ENCODE data around the gene LRIG1.

The LRIG1 gene

GRCh38 chr3:66492071-66492470 is 8.8 kb downstream of the LRIG1 start (continued):
- TF ChIP-seq, protein P1, sequence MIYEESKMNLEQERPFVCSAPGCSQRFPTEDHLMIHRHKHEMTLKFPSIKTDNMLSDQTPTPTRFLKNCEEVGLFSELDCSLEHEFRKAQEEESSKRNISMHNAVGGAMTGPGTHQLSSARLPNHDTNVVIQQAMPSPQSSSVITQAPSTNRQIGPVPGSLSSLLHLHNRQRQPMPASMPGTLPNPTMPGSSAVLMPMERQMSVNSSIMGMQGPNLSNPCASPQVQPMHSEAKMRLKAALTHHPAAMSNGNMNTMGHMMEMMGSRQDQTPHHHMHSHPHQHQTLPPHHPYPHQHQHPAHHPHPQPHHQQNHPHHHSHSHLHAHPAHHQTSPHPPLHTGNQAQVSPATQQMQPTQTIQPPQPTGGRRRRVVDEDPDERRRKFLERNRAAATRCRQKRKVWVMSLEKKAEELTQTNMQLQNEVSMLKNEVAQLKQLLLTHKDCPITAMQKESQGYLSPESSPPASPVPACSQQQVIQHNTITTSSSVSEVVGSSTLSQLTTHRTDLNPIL (CRISPR knock-in tag; IDR thresholded peaks at IDR 0.05; ENCODE audit: low read depth) = no peak
- TF ChIP-seq CSDC2 (CRISPR knock-in tag; IDR thresholded peaks at IDR 0.05) = no peak

DNA sequence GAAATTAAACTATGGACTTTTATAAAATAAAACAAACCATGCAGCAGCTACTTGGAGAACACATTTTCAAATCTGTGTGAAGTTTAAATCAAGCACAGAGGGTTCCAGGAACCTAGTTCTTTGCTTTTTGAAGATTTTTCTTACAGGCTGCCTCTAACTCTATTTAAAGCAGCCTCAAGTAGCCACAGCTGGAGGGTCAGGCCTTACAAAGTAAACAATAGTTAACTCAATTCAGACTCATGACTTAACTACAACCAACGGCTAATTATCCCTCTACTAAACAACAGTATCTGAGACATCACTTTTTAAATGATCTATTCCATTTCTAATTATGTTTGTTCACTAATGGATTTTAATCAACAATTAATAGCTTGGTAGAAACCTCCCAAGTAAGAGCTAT is 9.8 kb downstream of the LRIG1 start:
- TF ChIP-seq BACH2 (CRISPR knock-in tag; IDR thresholded peaks at IDR 0.05; ENCODE audit: borderline replicate concordance) (no peak), CSDC2 (CRISPR knock-in tag; IDR thresholded peaks at IDR 0.05) (no peak), PATZ1 (CRISPR knock-in tag; IDR thresholded peaks at IDR 0.05; ENCODE audit: borderline replicate concordance) (no peak)
- TF ChIP-seq, protein P2, sequence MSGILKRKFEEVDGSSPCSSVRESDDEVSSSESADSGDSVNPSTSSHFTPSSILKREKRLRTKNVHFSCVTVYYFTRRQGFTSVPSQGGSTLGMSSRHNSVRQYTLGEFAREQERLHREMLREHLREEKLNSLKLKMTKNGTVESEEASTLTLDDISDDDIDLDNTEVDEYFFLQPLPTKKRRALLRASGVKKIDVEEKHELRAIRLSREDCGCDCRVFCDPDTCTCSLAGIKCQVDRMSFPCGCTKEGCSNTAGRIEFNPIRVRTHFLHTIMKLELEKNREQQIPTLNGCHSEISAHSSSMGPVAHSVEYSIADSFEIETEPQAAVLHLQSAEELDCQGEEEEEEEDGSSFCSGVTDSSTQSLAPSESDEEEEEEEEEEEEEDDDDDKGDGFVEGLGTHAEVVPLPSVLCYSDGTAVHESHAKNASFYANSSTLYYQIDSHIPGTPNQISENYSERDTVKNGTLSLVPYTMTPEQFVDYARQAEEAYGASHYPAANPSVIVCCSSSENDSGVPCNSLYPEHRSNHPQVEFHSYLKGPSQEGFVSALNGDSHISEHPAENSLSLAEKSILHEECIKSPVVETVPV (CRISPR knock-in tag; IDR thresholded peaks at IDR 0.05) = no peak
- ATAC-seq = no peak

- no peak for ATAC-seq
Measured at GRCh38 chr3:66490214-66490613, 10.6 kb downstream of the LRIG1 start.

DNA sequence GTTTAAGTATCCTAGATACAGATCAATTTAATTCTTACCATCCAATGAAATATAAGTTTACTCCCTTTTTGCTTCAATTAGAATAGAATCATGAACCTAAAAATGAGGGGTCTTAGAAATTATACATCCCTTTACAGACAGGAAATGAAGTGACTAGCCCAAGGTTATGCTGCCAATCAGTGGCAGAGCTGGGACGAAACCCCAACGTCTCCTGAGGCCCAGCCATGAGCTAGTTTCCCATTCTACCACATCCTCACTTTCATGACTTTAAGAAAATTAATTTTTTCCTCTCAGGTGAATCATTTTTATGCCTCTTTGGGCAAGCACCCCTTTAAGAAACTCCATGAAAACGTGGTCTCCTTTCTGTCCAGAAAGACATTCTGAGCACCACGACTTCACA is 11.2 kb downstream of the LRIG1 start:
- no peak for TF ChIP-seq ZC3H10 (CRISPR knock-in tag; IDR thresholded peaks at IDR 0.05)
- TF ChIP-seq TOX (CRISPR knock-in tag; IDR thresholded peaks at IDR 0.05; ENCODE audit: borderline replicate concordance) = no peak
- TF ChIP-seq OSR1 (CRISPR knock-in tag; IDR thresholded peaks at IDR 0.05) = no peak
- TF ChIP-seq PPARA (CRISPR knock-in tag; IDR thresholded peaks at IDR 0.05; ENCODE audit: borderline replicate concordance) = no peak
- no peak for TF ChIP-seq ESRRG (CRISPR knock-in tag; IDR thresholded peaks at IDR 0.05)
- no peak for TF ChIP-seq CSDC2 (CRISPR knock-in tag; IDR thresholded peaks at IDR 0.05)
- no peak for TF ChIP-seq TCF4 (CRISPR knock-in tag; IDR thresholded peaks at IDR 0.05; ENCODE audit: borderline replicate concordance)
- TF ChIP-seq RARB (CRISPR knock-in tag; IDR thresholded peaks at IDR 0.05) = no peak
- no peak for TF ChIP-seq TSHZ2 (CRISPR knock-in tag; IDR thresholded peaks at IDR 0.05)
- no peak for TF ChIP-seq ZFP3 (CRISPR knock-in tag; IDR thresholded peaks at IDR 0.05)
- no peak for TF ChIP-seq BACH2 (CRISPR knock-in tag; IDR thresholded peaks at IDR 0.05; ENCODE audit: borderline replicate concordance)
- TF ChIP-seq ARNTL (CRISPR knock-in tag; IDR thresholded peaks at IDR 0.05; ENCODE audit: borderline replicate concordance, low read depth) = no peak
- no peak for TF ChIP-seq ZNF8 (CRISPR knock-in tag; IDR thresholded peaks at IDR 0.05)
- no peak for TF ChIP-seq ZNF70 (CRISPR knock-in tag; IDR thresholded peaks at IDR 0.05)
- TF ChIP-seq SNAI2 (CRISPR knock-in tag; IDR thresholded peaks at IDR 0.05) = no peak
- no peak for TF ChIP-seq ZNF565 (CRISPR knock-in tag; conservative IDR thresholded peaks at IDR 0.05; ENCODE audit: low read depth)
- TF ChIP-seq, protein P1 (CRISPR knock-in tag; IDR thresholded peaks at IDR 0.05; ENCODE audit: low read depth) = no peak
- no peak for TF ChIP-seq PATZ1 (CRISPR knock-in tag; IDR thresholded peaks at IDR 0.05; ENCODE audit: borderline replicate concordance)
- no peak for ATAC-seq

More at GRCh38 chr3:66490214-66490613, 10.6 kb downstream of the LRIG1 start:
- TF ChIP-seq CSDC2 (CRISPR knock-in tag; IDR thresholded peaks at IDR 0.05) = no peak
- no peak for TF ChIP-seq TSHZ2 (CRISPR knock-in tag; IDR thresholded peaks at IDR 0.05)
